ENCODE data around the gene MYL5. TPM values are rescaled to one million over a fixed set of nuclear protein-coding genes. Genes with fewer than 3 reads are reported as not detected.

Gene MYL5
- total RNA-seq, 4 donors from 2014 or later: 20.3 to 199 (median 33.4) TPM

DNA sequence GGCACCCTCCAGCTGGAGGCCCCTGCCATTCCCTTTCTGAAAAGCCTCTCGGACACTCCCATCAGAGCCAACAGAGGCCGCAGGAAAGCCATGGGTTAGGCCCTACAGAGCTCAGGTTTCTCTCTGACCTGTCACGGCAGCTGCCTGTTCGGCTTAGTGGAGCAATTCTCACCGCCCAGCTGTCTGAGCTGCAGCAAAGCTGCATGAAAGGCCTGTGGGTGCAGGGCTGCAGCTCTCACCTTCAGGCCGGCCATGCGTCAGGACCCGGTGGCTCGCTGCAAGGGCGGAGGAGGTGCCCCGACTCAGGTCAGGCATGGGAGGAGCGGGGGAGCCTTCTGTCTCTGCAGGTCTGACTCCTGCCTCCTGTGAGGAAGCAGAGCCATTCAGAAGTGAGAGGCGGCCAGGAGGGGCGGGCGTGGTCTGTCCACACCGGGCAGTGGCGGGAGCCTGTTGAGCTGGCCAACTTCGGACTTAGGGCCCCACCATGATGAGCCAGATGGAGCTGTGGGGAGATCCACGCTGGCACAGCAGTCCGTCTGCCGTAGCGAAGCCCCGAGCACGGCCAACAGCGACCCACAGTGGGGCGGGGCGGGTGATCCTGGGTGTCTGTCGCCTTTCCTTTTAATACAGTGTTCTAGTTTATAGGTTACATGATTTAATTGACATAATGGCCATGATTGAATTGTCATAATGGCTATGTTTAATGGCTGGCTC lies 25.6 kb upstream of the MYL5 start:
- Histone ChIP-seq H3K4me3 (no peak overlapping the region), H3K4me1 (no peaks in the 10 kb centered on the region), H3K27me3 (peaks cover 60% of the 10 kb centered on the region), H3K27ac (no peak overlapping the region), H3K36me3 (no peaks in the 10 kb centered on the region), H3K9me3 (no peaks in the 10 kb centered on the region)
- TF ChIP-seq POLR2A (IDR thresholded peaks at IDR 0.05): no peak
- TF ChIP-seq, protein P1, sequence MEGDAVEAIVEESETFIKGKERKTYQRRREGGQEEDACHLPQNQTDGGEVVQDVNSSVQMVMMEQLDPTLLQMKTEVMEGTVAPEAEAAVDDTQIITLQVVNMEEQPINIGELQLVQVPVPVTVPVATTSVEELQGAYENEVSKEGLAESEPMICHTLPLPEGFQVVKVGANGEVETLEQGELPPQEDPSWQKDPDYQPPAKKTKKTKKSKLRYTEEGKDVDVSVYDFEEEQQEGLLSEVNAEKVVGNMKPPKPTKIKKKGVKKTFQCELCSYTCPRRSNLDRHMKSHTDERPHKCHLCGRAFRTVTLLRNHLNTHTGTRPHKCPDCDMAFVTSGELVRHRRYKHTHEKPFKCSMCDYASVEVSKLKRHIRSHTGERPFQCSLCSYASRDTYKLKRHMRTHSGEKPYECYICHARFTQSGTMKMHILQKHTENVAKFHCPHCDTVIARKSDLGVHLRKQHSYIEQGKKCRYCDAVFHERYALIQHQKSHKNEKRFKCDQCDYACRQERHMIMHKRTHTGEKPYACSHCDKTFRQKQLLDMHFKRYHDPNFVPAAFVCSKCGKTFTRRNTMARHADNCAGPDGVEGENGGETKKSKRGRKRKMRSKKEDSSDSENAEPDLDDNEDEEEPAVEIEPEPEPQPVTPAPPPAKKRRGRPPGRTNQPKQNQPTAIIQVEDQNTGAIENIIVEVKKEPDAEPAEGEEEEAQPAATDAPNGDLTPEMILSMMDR (IDR thresholded peaks at IDR 0.05): no peak
- no peak for TF ChIP-seq EP300 (IDR thresholded peaks at IDR 0.05; ENCODE audit: low read depth)
- TF ChIP-seq POLR2AphosphoS5 (IDR thresholded peaks at IDR 0.05): no peak
- intact Hi-C loops (cut with DNase I; ENCODE audit: low total_unique reads): no loop called here
- in situ Hi-C loops (cut with MboI; ENCODE audit: low pct_ligation_motif_present in 1 of 4, low pct_unique_long_range_greater_than_20kb in 1 of 4, low sequenced_read_pairs in 3 of 4): no loop called here
- 82% methylated on average over 28 of the region's 28 CpGs; no CpG with 5 or more reads in 1 of the 2 donors for WGBS, 2 donors (ENCODE audit: low coverage in 1 of 2)
- DNase-seq: no peak

- TF ChIP-seq POLR2A (IDR thresholded peaks at IDR 0.05) (no peak), POLR2AphosphoS5 (IDR thresholded peaks at IDR 0.05) (no peak), EP300 (IDR thresholded peaks at IDR 0.05; ENCODE audit: low read depth) (no peak)
- TF ChIP-seq, protein P1 (IDR thresholded peaks at IDR 0.05): no peak
- H3K27me3 ChIP-seq: peaks cover 60% of the 10 kb centered on the region
- no peaks in the 10 kb centered on the region for H3K36me3 ChIP-seq
- no peak overlapping the region for H3K27ac ChIP-seq
- 87% methylated on average over 7 of the region's 7 CpGs; no CpG with 5 or more reads in 1 of the 2 donors for WGBS, 2 donors (ENCODE audit: low coverage in 1 of 2)
- intact Hi-C loops (cut with DNase I; ENCODE audit: low total_unique reads): no loop called here
- in situ Hi-C loops (cut with MboI; ENCODE audit: low pct_ligation_motif_present in 1 of 4, low pct_unique_long_range_greater_than_20kb in 1 of 4, low sequenced_read_pairs in 3 of 4): no loop called here
- DNase-seq: no peak
- H3K9me3 ChIP-seq: no peaks in the 10 kb centered on the region
- no peaks in the 10 kb centered on the region for H3K4me1 ChIP-seq
- H3K4me3 ChIP-seq: no peak overlapping the region
These were observed 25.1 kb upstream of the MYL5 start for GRCh38 chr4:649293-649625.

- intact Hi-C loops (cut with DNase I; ENCODE audit: low total_unique reads): no loop called here
These were observed 24.5 kb upstream of the MYL5 start for GRCh38 chr4:649751-650310.

GRCh38 chr4:650461-650860 lies 23.9 kb upstream of the MYL5 start:
- intact Hi-C loops (cut with DNase I; ENCODE audit: low total_unique reads): no loop called here
- TF ChIP-seq, protein P1 (IDR thresholded peaks at IDR 0.05): no peak
- TF ChIP-seq POLR2A (IDR thresholded peaks at IDR 0.05): no peak
- TF ChIP-seq POLR2AphosphoS5 (IDR thresholded peaks at IDR 0.05): no peak
- no peak for TF ChIP-seq EP300 (IDR thresholded peaks at IDR 0.05; ENCODE audit: low read depth)
- H3K4me3 ChIP-seq: no peak overlapping the region
- in situ Hi-C loops (cut with MboI; ENCODE audit: low pct_ligation_motif_present in 1 of 4, low pct_unique_long_range_greater_than_20kb in 1 of 4, low sequenced_read_pairs in 3 of 4): no loop called here
- H3K36me3 ChIP-seq: no peaks in the 10 kb centered on the region
- no peaks in the 10 kb centered on the region for H3K4me1 ChIP-seq
- H3K27ac ChIP-seq: no peak overlapping the region
- peaks cover 67% of the 10 kb centered on the region for H3K27me3 ChIP-seq
- no peak for DNase-seq
- 78 to 82% methylated on average over 4 to 18 of the region's 18 CpGs for WGBS, 2 donors (ENCODE audit: low coverage in 1 of 2)
- H3K9me3 ChIP-seq: no peaks in the 10 kb centered on the region

More at GRCh38 chr4:649751-650310, 24.5 kb upstream of the MYL5 start:
- H3K4me3 ChIP-seq: no peak overlapping the region
- no peaks in the 10 kb centered on the region for H3K9me3 ChIP-seq
- WGBS, 2 donors (ENCODE audit: low coverage in 1 of 2): 89% methylated on average over 13 of the region's 13 CpGs; no CpG with 5 or more reads in 1 of the 2 donors
- no peaks in the 10 kb centered on the region for H3K36me3 ChIP-seq
- no peak overlapping the region for H3K27ac ChIP-seq
- no peak for DNase-seq
- TF ChIP-seq, protein P1 (IDR thresholded peaks at IDR 0.05): no peak
- TF ChIP-seq EP300 (IDR thresholded peaks at IDR 0.05; ENCODE audit: low read depth) (no peak), POLR2AphosphoS5 (IDR thresholded peaks at IDR 0.05) (no peak), POLR2A (IDR thresholded peaks at IDR 0.05) (no peak)
- no peaks in the 10 kb centered on the region for H3K4me1 ChIP-seq
- in situ Hi-C loops (cut with MboI; ENCODE audit: low pct_ligation_motif_present in 1 of 4, low pct_unique_long_range_greater_than_20kb in 1 of 4, low sequenced_read_pairs in 3 of 4): no loop called here
- peaks cover 60% of the 10 kb centered on the region for H3K27me3 ChIP-seq
